Epidermal melanocyte (primary cell): ENCODE measurements around the gene DDR2.

Experiments used
- DNase-seq: peaks from one replicate; pipeline ENCODE4 v3.0.0; 2011; ENCODE audit warnings: low spot score; ENCODE audit not compliant: insufficient read length

DDR2 gene

GRCh38 chr1:162629077-162629627, 3.1 kb upstream of the DDR2 start:
- DNase-seq = no peak

GRCh38 chr1:162629651-162630050, 2.6 kb upstream of the DDR2 start:
- DNase-seq = no peak

- DNase-seq = no peak
These were observed 595 bp upstream of the DDR2 start for GRCh38 chr1:162631546-162632191.

DNA sequence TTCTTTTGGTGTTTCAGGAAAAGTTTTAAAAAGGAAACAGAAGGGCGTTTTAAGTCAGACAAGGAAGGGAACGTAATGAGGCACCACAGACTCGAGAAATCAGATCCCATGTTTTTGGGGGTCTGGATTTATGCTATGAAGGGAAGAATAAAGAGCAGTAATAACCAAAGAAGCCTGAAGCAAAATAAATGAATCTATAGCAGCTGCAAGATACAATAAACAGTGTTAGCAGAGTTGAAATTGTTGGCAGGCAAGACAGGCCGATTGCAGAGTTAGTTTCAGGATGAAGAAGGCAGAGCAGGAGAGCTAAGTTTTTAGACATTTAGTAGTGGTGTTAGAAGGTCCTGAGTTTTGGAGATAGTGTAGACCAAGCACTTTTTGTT, 425 bp downstream of the DDR2 start:
- DNase-seq = no peak

DNA sequence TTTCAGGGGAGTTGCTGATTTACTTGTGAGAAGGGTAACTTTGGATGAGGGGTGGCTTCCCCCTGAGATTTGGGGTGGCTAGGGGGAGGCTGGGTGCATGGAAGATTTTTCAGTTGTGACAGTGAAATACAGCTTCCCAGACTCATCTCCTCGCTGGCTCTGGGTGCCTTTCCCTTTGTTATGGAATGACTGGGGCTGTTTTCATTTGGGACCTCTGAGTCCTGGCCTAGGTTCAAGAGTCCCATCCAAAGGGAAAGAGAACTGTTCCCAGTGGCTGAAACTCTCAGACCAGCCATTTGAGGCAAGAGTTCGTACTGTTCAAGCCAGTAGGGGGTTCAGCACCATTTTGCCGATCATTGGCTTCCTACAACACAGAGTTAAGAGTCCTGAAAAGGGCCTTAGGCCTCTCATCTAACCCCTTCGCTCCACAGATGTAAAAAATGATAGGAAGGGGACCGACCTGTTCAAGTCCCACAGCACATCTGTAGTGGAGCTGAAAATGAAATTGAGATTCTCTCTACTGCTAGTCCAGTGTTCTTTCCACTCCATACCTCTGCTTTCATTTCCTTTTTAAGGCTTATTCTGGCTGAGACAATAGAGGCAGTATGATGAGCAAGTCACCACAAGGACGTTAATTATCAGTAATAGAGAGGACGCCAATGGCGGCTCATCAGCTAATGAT, 958 bp downstream of the DDR2 start:
- DNase-seq = no peak

DNA sequence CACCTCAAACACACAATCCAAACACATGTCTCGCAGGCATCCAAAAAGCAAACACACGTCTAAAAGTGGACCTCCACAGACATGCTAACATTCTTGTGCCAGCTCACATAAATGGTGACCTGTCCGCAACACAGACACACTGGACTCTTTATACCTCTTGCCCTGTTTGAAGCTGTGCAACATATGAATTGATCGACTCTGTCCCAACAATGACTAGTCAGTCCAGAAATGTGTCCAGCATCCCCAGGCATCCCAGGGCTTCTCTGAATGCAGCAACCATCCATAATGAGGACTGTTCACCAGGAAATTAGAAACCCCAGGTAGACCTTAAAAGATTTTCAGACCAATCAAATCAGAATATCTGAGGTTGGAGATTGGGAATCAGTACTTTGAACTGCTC, 3.2 kb downstream of the DDR2 start:
- no peak for DNase-seq

DNA sequence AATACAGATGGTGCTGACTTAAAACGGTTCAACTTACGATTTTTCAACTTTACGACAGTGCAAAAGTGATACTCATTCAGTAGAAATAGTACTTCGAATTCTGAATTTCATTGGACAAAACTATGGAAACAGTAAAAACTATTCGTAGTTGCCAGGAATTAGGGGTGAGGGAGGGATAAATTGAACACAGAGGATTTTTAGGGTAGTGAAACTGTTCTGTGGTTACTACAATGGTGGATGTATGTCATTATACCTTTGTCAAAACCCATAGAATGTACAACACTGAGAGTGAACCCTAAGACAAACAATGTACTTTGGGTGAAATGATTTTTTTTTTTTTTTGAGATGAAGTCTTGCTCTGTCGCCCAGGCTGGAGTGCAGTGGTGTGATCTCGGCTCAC, 7.5 kb downstream of the DDR2 start:
- DNase-seq = no peak

DNA sequence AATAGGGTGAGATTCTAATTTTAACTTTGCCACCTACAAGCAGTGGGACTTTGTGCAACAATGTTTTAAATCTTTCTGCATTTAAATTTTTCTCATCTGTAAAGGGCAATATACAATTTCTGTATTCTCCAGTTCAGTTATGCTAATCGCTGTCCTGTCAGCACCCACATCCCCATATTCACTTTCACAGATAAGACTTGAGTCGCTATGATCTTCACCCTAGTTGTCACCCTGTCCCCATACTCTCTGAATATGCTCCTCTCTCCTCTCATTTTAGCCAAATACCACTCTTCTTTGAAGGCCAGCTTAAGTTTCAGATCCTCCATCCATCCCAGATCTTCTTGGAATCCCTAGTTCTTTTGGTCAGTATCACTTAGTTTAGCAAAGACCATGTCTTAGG, 8.8 kb downstream of the DDR2 start:
- no peak for DNase-seq

- no peak for DNase-seq
These were observed 12.7 kb downstream of the DDR2 start for GRCh38 chr1:162644986-162645314.

DNA sequence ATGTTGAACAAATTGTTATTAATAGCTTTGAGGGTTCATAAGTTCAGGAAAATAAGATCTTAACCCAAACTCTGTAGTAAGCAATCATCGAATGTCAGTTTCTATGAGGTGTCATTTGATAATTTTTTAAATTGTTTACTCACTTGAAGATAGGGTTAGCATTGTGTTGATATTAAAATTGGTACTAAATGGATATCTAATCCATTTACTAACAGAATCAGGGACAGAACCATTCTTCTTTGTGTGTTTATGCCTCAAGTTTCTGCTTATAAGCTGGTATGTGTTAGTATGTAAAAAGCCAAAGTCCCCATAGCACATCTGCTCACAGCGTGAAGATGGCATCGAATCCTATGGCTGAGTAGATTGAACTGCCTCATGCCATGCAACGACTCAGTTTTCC, 13.4 kb downstream of the DDR2 start:
- DNase-seq = no peak

GRCh38 chr1:162649583-162649982, 17.3 kb downstream of the DDR2 start:
- no peak for DNase-seq

GRCh38 chr1:162654915-162655620, 22.8 kb downstream of the DDR2 start:
- DNase-seq = no peak

DNA sequence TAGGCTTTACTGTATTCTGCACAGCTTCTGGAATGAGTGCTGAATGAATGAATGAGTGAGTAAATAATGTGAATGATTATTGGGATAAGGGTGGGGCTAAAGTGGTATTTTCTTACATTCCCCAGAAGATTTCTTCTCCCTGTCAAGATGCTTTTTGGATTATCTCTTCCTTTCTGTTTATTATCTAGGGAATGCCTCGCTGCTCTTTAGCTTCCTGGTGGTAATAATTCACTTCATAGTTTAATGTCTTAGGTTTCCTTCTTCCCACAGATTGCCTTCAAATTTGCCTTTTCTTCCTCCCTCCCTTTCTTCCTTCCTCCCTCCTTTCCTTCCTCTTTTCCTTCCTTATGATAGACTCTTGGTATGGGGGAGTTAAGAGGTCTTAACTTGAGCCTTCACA, 24.0 kb downstream of the DDR2 start:
- DNase-seq = no peak

DNA sequence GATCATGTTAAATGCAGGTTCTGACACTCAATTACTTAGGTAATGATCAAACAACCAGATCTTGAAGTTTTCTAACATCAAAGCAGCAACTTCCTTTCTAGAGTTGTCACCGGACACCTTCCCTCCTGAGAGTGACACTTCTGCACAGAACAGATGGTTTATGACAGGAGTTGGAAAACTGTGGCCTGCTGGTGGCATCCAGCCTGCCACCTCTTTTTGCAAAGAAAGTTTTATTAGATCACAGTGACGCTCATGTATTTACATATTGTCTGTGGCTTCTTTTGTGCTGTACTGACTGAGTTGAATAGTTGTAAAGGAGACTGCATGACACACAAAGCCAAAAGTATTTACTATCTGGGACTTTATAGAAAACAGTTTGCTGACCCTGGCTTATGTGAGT, 28.3 kb downstream of the DDR2 start:
- DNase-seq = no peak

- no peak for DNase-seq
These were observed 29.1 kb downstream of the DDR2 start for GRCh38 chr1:162661336-162661735.

DNA sequence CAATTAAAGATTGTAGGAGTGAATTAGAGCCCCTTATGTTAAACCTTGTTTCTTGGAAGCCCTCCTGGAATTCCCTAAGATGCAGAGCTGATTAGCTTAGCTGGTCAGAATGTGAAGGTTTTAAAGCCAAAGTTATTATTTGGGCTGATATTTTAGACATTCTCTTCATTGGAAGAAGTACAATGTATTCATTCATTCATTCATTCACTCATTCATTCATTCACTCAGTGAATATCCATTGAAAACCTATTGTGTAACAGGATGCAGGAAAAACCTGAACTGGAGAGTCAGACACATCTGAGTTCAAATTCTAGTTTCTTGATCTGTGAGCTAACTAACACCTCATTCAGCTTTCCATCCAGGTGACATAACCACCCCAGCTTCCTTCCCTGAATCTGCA, 29.7 kb downstream of the DDR2 start:
- no peak for DNase-seq

DNA sequence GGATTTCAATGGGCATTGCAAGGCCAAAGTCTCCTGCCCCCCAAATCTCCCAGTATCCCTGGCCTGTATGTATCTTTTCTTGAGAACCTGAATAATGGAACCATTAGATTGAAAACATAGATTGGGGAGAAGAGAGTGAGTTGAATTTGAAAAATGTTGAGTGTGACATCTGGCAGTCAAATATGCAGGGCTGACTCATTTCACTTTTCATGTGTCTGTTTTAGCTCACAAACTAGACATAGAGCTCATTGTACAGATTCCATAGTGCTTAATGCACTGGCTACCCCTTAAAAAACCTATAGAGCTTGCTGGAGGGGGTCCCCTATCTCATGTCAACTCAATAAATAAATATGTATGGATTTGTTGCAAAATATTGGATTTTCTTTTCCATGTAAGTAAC, 30.8 kb downstream of the DDR2 start:
- DNase-seq = no peak

DNA sequence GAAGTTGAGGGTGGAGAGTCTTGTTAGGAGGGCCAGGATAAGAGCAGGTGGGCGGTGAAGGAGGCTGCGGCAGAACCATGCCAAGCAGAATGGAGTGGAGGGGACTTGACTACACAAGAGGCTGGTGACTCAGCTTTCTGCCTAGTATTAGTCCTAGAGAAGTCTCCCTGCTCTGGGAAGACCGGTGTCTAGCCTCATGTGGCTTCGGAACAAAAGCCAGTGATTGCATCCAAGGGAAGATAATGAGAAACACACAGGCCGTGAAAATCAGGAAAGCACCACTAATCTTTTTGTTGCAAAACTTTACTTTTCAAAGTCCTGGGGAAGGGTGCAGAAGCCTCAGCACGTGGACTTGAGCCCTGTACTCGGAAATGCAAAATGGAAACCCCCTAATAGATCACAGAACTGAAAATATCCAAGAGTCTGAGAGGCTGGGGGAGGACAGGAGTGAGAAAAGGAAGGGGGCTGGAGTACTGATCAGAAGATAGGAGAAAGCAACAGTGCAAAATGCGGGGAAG, 31.4 kb downstream of the DDR2 start:
- DNase-seq = peak; percentile 24

DNA sequence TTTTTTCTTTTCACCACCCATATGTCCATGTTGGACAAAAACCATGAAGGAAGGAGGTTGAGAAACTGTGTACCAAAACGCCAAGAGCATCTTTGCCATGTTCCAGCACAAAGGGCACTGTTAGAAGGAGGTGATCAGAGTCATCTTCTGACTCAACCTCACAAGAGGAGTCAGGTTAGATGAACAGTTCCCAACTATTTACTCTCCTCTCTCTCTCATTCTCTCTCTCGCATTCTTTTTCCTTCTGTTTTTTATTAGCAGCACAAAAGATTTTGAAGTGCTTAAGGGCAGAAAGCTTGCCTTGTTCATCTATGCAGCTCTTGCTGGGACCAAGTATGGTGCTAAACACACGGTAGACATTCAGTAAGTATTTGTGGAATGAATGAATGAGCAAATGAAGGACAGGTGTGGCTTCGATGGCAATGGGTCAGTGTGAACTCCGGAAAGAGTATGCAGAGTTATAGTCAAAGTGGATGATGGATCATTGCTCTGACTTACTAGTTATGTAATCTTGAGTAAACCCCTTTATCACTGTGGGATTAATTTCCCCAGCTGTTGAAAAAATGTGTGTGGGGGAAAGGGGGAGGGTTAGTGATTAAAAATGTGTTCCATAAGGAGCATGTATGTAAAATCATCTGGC, 33.9 kb downstream of the DDR2 start:
- DNase-seq = no peak

GRCh38 chr1:162667381-162668080, 35.3 kb downstream of the DDR2 start:
- no peak for DNase-seq

GRCh38 chr1:162670928-162671663, 38.8 kb downstream of the DDR2 start:
- no peak for DNase-seq
